Gastroesophageal sphincter (tissue), 4 donors: Measurements from ENCODE around the gene KRT71. TPM values are rescaled to one million over a fixed set of nuclear protein-coding genes. Genes with fewer than 3 reads are reported as not detected.

ENCODE experiments used
- ATAC-seq: fragments of 150-250 bp; one replicate; pipeline ENCODE4 v1.9.1; 2016; ENCODE audit warnings: mild to moderate bottlenecking, moderate library complexity
- H3K27ac ChIP-seq, 4 donors: fragments of 200-600 bp; sonication (generic) in 3 of 4; 1 replicate in 3 of 4; 2 replicates in 1 of 4; pipeline ENCODE4 v1.5.1; 2016 to 2019
- H3K27me3 ChIP-seq: fragments of 200-600 bp; sonication (generic); one replicate; pipeline ENCODE4 v1.5.1; 2019
- H3K36me3 ChIP-seq, 2 donors: fragments of 200-600 bp; sonication (generic); one replicate each; pipeline ENCODE4 v1.5.1; 2019; ENCODE audit warnings: control low read depth in 1 of 2
- H3K4me1 ChIP-seq, 3 donors: fragments of 200-600 bp; sonication (generic); 1 replicate in 2 of 3; 2 replicates in 1 of 3; pipeline ENCODE4 v1.5.1; 2016 to 2019; ENCODE audit warnings: control low read depth in 2 of 3
- H3K4me3 ChIP-seq, 2 donors: fragments of 200-600 bp; sonication (generic); one replicate each; pipeline ENCODE4 v1.5.1; 2019; ENCODE audit warnings: mild to moderate bottlenecking in 1 of 2, moderate library complexity in 1 of 2
- H3K9me3 ChIP-seq, 3 donors: fragments of 200-600 bp; sonication (generic); one replicate each; pipeline ENCODE4 v1.5.1; 2017 to 2019; ENCODE audit warnings: control low read depth in 2 of 3
- EP300 ChIP-seq: sonication (generic); formaldehyde crosslinking; IDR thresholded peaks from one replicate; pipeline ENCODE4 v1.6.1; 2017; ENCODE audit warnings: antibody characterized with exemption, mild to moderate bottlenecking
- POLR2A ChIP-seq, 2 donors: fragments of 450-650 bp; IDR thresholded peaks; one replicate each; pipeline ENCODE4 v1.6.1; 2017; ENCODE audit warnings: antibody characterized with exemption in 2 of 2, mild to moderate bottlenecking in 2 of 2, moderate library complexity in 1 of 2
- POLR2AphosphoS5 ChIP-seq: sonication (generic); formaldehyde crosslinking; IDR thresholded peaks from one replicate; pipeline ENCODE4 v1.6.1; 2017; ENCODE audit warnings: antibody characterized with exemption
- WGBS, 2 donors: methylation state at CpG; one replicate each; pipeline ENCODE4 v1.1.5; 2018; ENCODE audit warnings: low coverage in 1 of 2; 5-methylcytosine and 5-hydroxymethylcytosine counted together
- total RNA-seq, 4 donors: library from RNA; depleted of rRNA; stranded (reverse); fragments of >200 nt; gene quantifications; one replicate each; pipeline ENCODE4 v1.1.0, GENCODE V29; 2016
- TF ChIP-seq, protein P1 (sequence below), 4 experiments: fragments of 200-600 bp in 2 of 4; fragments of 450-650 bp in 2 of 4; sonication (generic) in 1 of 4; IDR thresholded peaks; one replicate each; pipeline ENCODE4 v1.5.1; 2017 to 2019; ENCODE audit warnings: antibody characterized with exemption in 4 of 4, mild to moderate bottlenecking in 2 of 4, moderate library complexity in 2 of 4

KRT71 gene
- total RNA-seq, 4 donors from 2014 or later, result not detected

DNA sequence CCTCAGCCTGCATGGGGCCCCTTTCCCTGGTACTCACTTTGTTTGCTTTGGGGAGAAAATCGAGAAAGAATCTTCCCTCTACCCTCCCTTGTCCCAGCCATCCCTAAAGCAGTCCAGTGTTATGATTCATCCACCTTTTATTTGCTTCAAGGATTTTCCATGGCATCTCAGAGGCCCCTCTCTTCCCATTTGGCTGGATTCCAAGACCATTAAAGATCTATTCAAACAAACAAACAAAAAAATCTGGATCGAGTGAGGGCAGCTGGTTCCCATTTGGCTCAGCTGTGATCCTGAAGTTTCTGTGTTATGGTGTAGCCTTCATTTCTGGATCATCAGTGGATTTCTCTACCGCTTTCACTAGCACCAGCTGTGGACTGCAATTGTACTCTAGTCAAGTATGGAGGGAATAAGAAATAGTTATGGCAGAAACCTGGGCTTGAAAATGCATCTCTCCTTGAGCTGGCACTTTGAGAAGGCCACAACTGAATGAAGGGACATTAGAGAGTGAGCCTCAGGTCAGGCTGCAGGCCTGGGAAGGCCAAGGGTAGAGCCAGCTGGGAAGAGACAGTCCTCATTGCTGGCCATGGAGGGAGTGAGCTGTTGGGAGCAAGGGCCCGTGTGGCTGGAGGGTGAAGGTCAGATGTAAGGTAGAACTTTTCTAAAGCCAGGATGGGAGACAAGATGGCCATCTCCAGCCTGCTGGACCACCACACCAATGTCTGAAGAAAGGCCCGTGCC, 13.7 kb downstream of the KRT71 start:
- Histone ChIP-seq H3K27me3 (peaks cover 4% of the 10 kb centered on the region), H3K36me3 (no peaks in the 10 kb centered on the region), H3K4me3 (no peak overlapping the region), H3K9me3 (no peaks in the 10 kb centered on the region), H3K4me1 (peaks cover 0 to 11% (median 0%) of the 10 kb centered on the region in 3 donors), H3K27ac (no peak overlapping the region)
- 47 to 55% methylated on average over 5 of the region's 5 CpGs for WGBS, 2 donors
- TF ChIP-seq, protein P1, sequence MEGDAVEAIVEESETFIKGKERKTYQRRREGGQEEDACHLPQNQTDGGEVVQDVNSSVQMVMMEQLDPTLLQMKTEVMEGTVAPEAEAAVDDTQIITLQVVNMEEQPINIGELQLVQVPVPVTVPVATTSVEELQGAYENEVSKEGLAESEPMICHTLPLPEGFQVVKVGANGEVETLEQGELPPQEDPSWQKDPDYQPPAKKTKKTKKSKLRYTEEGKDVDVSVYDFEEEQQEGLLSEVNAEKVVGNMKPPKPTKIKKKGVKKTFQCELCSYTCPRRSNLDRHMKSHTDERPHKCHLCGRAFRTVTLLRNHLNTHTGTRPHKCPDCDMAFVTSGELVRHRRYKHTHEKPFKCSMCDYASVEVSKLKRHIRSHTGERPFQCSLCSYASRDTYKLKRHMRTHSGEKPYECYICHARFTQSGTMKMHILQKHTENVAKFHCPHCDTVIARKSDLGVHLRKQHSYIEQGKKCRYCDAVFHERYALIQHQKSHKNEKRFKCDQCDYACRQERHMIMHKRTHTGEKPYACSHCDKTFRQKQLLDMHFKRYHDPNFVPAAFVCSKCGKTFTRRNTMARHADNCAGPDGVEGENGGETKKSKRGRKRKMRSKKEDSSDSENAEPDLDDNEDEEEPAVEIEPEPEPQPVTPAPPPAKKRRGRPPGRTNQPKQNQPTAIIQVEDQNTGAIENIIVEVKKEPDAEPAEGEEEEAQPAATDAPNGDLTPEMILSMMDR (IDR thresholded peaks at IDR 0.05), result no peak
- TF ChIP-seq EP300, result no peak
- no peak for TF ChIP-seq POLR2AphosphoS5
- no peak for TF ChIP-seq POLR2A (IDR thresholded peaks at IDR 0.05)
- ATAC-seq, result peak; percentile 25

DNA sequence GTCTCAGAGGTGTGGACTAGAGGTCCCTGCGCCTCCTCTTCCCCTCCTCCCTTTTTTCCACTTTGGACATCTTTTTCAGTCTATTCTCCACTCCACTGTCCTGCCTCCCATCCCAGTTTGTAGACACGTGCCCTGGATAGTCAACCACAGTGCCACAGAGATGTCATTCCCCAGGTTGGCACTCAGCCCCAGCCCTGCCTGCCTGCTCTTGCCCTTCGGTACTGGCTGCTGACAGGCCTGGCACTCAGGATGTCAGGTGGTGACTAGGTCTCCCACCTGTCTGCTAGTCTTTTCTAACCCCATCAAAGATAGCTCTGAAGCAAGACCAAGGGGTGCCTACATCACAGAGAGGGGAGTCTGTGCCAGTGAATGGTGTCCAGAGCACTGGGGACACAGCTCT, 15.8 kb downstream of the KRT71 start:
- no peak for TF ChIP-seq EP300
- TF ChIP-seq, protein P1 (IDR thresholded peaks at IDR 0.05), result no peak
- TF ChIP-seq POLR2AphosphoS5, result no peak
- no peak for TF ChIP-seq POLR2A (IDR thresholded peaks at IDR 0.05)
- no peaks in the 10 kb centered on the region for H3K36me3 ChIP-seq
- H3K4me3 ChIP-seq, result no peak overlapping the region
- peaks cover 0 to 11% (median 0%) of the 10 kb centered on the region in 3 donors for H3K4me1 ChIP-seq
- H3K27ac ChIP-seq, result no peak overlapping the region
- no peaks in the 10 kb centered on the region for H3K9me3 ChIP-seq
- ATAC-seq, result no peak
- WGBS, 2 donors, result 86% methylated on average over 2 of the region's 3 CpGs; no CpG with 5 or more reads in 1 of the 2 donors
- H3K27me3 ChIP-seq, result no peaks in the 10 kb centered on the region

DNA sequence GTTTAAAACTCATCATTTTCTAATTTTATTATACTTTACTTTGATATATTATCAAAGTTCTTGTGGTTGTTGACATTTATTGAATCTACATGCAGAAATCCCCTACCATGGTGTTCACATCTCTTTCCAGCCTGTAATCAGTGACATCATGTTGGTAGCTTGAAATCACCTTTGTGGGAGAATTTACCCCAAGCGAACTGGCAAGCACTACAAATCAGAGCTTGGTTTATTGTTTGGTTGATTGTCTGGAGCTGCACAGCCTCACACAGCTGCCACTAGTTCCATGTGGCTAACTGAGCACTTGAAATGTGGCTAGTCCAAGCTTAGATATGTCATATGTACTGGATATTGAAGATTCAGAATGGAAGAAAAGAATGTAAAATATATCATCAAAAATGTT, 17.4 kb downstream of the KRT71 start:
- 20 to 40% methylated on average over 1 of the region's 1 CpG for WGBS, 2 donors
- no peaks in the 10 kb centered on the region for H3K36me3 ChIP-seq
- H3K9me3 ChIP-seq, result no peaks in the 10 kb centered on the region
- no peak overlapping the region for H3K4me3 ChIP-seq
- peaks cover 0 to 11% (median 0%) of the 10 kb centered on the region in 3 donors for H3K4me1 ChIP-seq
- no peak overlapping the region for H3K27ac ChIP-seq
- TF ChIP-seq POLR2AphosphoS5, result no peak
- no peak for TF ChIP-seq POLR2A (IDR thresholded peaks at IDR 0.05)
- TF ChIP-seq, protein P1 (IDR thresholded peaks at IDR 0.05), result no peak
- no peak for TF ChIP-seq EP300
- no peaks in the 10 kb centered on the region for H3K27me3 ChIP-seq
- ATAC-seq, result no peak

DNA sequence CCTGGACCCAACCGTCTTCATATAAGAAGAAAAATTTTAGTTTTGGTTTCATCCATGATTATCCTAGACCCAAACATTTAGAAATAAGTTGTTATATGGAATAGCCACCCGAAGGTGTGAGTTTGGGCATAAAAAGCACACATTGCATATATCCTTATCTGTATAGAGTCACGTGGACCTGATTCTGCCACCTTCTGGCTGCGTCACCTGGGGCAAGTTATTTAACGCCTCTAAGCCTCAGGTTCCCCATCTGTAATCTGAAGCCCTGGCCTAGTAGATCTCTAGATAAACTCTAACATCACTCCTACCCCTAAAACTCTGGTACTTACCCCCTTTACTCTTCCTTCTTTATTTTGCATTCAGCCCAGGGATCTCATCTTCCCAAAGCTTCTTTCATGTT, 18.5 kb downstream of the KRT71 start:
- Histone ChIP-seq H3K27me3 (no peaks in the 10 kb centered on the region), H3K36me3 (no peaks in the 10 kb centered on the region), H3K9me3 (no peaks in the 10 kb centered on the region), H3K4me1 (peaks cover 0 to 10% (median 0%) of the 10 kb centered on the region in 3 donors), H3K4me3 (no peak overlapping the region), H3K27ac (no peak overlapping the region)
- 82 to 86% methylated on average over 4 to 5 of the region's 5 CpGs for WGBS, 2 donors
- TF ChIP-seq, protein P1 (IDR thresholded peaks at IDR 0.05), result no peak
- ATAC-seq, result no peak

DNA sequence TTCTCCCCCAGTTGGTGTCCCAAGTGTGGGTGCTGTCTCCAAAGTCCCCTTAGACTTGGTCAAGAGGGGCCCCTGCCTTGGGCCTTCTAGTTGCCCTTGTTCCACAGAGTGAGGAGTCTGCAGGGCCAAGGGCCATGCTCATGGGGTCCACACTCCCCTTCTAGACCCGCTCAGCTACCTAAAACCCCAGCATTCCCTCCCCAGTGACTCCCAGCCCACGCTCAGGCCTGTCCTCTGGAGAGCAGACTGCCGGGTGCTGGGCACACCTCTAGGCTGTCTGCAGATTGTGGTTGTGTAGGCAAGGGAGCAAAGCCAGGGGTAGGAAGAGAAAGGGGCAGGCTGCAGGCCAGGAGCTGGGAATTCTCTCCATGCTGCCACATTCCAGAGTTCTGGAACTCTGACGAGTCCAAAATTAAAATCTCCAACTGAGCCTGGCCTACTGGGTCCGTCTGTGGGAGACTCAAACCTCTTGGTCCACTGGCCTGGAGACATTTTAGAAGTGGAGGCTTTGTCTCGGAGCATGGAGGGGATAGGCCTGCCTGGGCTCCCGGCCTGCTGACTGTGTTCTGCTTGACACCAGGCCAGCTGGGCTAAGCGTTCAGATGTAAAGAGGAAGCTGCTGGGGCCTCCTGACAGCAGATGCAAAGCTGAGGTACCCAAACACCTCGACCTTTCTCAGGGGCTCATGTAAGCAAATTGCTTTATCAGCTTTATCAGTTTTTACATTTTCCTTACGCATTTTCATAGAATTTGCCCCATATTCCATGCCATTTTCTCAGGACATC, 19.1 kb downstream of the KRT71 start:
- no peak for ATAC-seq
- Histone ChIP-seq H3K36me3 (no peaks in the 10 kb centered on the region), H3K4me3 (no peak overlapping the region), H3K27me3 (no peaks in the 10 kb centered on the region), H3K4me1 (peaks cover 0 to 4% (median 0%) of the 10 kb centered on the region in 3 donors), H3K9me3 (no peaks in the 10 kb centered on the region), H3K27ac (no peak overlapping the region)
- no peak for TF ChIP-seq POLR2AphosphoS5
- TF ChIP-seq, protein P1 (IDR thresholded peaks at IDR 0.05), result no peak
- WGBS, 2 donors, result 51 to 86% methylated on average over 1 to 7 of the region's 10 CpGs
